NOMO-1 treated with DMSO at 0.1 percent for 48 hours (cell line): Measurements from ENCODE around the gene RCOR3.
"Not testable (repeated sequence)": the region's sequence is repeated elsewhere in the genome, so short reads cannot be mapped to it uniquely, and the experiment has no call there.

Source experiments
- DNase-seq: peaks from one replicate; lab custom pipeline; 2025; ENCODE audit not compliant: unreplicated experiment; lab: John Stamatoyannopoulos, UW

The RCOR3 gene

DNA sequence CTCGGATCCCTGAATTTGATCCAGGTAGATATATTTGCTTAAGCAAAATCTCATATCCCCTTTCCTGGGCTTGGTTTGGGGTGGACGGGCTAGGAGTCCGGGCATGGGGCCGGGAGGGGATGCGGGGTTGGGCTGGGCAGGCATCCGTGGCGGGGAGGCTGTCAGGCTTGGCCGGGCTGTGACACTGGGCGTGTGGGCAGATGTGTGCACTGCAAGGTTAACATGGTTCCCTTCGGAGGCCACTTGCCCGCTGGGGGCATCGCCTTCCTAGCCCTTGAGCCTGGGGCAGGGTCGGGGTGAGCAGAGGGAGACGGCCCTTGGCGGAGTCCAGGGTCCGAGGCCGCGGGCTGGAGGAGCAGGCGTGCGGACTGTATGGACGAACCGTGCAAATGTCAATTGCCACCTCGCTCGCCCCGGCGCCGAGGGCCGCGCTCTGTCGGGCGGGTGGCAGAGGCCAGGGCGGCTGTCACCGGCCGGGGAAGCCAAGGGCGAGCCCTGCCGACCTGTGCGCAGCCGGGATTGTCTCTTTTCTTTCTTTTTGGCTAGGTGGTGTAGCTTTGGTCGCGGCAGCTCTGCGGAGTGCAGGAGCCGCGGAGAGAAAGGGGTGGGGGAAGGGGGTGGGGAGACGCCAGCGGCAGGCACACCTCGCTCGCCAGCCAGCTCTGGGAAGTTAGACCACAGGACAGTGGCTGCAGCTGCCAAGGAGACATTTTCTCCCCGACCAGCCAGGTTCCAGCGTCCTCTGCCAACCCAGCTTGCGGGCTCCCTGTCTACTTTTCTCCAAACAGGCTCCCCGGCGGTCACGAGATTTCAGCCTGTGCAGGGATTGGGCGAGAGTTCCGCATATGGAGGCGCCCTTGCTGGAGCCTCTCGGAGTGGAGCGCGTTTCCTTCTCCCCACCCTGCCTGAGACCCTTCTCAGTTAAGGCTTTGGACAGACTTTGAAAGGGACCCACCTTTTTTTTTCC is 1.3 kb downstream of the RCOR3 start:
- peak; percentile 58 for DNase-seq

DNA sequence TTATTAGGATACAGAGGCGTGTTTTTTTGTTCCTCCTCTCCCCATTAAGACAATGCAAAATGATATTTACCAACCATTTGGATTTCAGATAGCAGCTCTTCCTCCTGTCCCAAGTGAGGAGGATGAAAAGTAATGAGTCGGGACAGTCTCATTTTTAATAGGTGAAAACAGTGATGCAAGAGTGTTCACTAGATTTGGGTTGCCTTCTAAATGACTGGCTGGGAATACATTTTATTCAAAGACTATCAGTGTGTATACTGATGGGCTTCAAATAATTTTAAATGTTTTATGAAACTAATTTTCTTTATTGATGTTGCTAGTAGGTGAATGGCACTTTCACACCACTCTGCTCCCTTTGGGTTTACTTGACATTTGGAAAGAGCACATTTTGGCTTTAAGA is 2.1 kb downstream of the RCOR3 start:
- DNase-seq, result no peak

- DNase-seq, result not testable (repeated sequence)
These were observed 3.9 kb downstream of the RCOR3 start for GRCh38 chr1:211263022-211263421.

DNA sequence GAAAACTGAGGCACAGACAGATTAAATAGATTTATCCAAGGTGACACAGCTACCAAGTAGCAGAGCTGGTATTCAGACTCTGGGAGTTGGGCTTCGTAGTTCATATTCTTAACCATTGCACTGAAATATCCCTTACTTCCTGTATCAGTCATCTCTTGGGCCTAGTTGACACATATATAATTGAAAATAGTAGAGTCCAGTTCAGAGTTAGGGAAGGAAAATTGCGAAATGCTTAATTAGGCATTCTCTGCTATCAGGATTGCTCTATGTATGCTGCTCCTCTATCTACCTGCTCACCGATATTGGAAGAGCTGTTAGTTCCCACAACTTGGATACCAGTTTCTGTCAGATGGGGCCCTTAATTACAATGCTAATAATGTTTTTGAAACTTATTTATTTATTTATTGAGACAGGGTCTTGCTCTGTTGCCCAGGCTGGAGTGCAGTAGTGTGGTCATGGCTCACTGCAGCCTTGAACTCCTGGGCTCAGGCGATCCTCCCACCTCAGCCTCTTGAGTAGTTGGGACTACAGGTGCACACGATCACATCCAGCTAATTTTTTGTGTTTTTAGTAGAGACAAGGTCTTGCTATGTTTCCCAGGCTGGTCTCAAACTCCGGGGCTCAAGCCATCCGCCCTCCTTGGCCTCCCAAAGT is 8.2 kb downstream of the RCOR3 start:
- peak; percentile 77 for DNase-seq

GRCh38 chr1:211279340-211279739 is 20.2 kb downstream of the RCOR3 start:
- no peak for DNase-seq

GRCh38 chr1:211280910-211281309 is 21.7 kb downstream of the RCOR3 start:
- DNase-seq, result no peak

DNA sequence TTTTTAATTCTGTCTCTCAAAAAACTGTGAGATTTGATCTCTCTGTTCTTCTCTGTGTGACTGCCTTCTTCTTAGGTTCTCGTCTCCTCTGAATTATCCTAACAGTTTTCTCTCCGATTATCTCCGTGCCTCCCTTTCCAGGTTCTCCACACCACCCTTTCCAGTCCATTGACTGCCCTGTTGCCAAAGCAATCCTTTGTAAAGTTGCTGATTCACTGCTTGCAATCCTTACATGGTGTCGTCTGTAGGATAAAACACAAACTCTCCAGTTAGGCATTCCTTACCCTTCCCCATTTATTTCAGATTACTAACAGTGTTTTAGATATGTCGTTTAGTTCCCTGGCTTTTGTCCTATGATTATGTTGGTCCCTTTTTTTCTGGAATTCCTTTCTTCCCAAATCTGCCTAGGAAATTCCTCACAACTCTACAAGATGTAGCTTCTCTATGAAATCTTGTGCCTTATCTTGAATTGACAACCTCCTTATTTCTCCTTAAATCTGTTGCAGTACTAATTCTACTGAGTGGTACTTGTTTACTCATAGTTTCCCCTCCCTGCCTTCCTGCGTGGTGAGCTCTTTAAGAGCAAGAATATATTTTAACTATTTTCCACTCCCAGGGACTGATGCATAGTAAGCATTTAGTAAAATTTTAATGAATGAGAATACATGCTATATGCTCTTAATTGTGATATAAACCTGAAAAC is 22.3 kb downstream of the RCOR3 start:
- no peak for DNase-seq

DNA sequence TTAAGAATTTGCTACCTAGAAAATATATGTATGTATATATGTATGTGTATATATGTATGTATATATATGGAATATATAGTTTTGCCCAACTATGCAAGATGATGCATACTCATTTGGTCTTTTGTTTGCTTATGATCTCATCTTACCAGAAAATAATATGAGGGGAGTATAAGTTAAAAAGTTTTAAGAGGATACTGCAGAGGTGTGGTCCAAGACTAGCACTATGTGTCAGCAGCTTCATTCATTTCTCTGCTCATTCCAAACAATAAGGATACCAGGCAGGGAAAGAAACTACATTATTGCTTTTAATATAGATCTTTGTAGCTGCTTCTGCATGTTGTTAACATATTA is 22.8 kb downstream of the RCOR3 start:
- no peak for DNase-seq

DNA sequence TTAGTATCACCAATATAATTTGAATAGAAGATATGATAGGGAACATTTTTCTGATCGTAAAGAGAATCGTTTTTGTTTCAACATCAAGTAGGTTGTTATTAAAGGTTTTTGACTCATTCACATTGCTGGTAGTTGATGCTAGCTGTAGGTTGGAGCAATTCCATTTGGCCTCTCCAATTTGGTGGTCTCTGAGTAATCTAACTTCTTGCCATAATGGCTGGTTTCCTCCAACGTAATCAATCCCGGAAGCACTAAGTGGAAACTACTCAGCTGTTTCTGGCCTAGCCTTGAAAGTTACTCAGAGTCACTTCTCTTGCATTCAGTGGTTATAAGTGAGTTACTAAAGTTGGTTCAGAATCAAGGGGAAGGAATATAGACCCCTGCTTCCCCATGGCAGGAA is 26.0 kb downstream of the RCOR3 start:
- DNase-seq, result no peak

GRCh38 chr1:211287218-211287617 is 28.1 kb downstream of the RCOR3 start:
- no peak for DNase-seq

DNA sequence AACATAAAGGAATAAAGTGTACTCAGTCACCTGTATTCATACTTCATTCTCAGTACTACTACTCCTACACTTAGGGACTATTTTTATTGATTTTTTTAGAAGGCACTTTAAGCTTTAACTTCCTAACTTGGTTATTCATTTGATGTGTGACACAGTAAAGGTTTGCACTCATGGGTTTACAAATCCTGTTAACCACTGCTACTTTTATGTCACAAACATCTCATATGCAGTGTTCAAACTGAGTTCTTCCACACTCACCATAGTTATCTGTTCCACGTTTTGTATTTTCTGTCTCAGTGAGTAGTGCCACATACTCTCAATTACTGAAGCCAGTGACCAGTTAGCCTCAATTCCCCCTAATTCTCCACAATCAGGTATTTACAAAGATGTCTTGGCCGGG is 33.2 kb downstream of the RCOR3 start:
- DNase-seq, result no peak

DNA sequence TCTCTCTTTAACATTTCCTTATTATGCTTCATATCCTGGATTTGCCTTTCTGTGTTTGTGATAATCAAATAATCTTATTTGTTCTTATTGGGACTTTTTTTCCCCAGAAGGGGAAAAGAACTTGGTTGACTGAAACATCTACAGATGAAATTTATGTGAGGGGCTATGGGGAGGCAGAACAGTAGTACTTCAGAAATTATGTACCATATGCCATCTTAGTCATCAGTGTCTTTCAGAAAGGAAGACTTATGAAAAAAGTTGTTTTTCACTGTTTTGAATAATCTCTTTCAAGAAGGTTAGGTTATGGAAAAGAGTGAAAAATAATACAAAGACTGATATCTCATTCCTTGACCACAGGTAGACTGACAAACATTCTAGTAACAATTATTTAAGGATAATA is 37.2 kb downstream of the RCOR3 start:
- DNase-seq, result no peak

GRCh38 chr1:211305044-211305443 is 45.9 kb downstream of the RCOR3 start:
- no peak for DNase-seq

GRCh38 chr1:211309617-211310016 is 50.5 kb downstream of the RCOR3 start:
- no peak for DNase-seq

DNA sequence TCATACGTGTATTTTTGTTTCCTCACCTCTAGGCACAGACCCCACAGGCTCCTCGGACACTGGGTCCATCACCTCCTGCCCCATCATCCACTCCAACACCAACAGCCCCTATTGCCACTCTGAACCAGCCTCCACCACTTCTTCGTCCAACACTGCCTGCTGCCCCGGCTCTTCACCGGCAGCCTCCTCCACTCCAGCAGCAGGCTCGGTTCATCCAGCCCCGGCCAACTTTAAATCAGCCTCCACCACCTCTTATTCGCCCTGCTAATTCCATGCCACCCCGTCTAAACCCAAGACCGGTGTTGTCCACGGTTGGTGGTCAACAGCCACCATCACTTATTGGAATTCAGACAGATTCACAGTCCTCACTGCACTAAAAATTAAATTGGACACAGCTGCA is 54.2 kb downstream of the RCOR3 start:
- no peak for DNase-seq

DNA sequence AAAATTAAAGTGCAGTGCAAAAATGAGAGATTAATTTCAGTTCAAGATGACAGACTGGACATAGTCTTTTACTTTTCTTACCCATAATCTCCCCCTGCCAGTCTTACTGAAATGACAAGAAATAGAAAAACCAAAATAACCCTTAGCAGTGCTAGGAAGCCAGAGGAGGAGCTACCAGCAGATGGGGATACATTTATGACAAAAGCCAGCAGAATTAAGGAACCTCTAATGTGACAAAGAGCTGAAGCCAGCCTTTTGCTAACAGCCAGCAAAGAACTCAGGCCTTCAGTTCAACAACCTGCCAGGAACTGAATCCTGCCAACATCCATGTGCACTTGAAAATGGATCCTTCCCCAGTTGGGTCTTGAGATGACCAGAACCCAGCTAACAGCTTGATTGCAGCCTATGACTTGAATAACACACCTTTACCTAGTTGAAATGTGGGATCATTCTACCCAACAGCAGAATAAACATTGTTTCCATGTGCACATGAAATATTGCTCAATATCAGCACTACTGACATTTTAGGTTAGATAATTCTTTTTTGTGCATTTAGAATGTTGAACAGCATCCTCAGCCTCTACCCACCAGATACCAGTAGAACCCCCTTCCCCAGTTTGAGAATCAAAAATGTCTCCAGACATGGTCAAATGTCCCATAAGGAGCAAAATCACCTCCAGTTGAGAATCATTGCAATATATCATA is 59.6 kb downstream of the RCOR3 start:
- peak; percentile 26 for DNase-seq

DNA sequence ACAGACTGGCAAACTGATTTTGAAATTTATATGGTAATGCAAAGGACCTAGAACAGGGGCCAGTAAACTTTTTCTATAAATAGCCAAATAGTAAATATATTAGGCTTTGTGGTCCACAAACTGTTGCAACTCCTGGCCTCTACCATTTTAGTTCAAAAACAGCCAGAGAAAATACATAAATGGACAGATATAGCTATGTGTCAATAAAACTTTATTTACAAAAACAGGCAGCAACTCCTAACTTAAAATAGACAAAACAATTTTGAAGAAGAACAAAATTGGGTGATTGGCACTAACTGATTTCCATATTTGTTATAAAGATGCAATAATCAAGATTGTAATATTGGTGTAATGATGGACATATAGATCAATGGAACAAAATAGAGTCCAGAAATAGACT is 60.7 kb downstream of the RCOR3 start:
- DNase-seq, result no peak

- no peak for DNase-seq
These were observed 61.8 kb downstream of the RCOR3 start for GRCh38 chr1:211320980-211321379.

DNA sequence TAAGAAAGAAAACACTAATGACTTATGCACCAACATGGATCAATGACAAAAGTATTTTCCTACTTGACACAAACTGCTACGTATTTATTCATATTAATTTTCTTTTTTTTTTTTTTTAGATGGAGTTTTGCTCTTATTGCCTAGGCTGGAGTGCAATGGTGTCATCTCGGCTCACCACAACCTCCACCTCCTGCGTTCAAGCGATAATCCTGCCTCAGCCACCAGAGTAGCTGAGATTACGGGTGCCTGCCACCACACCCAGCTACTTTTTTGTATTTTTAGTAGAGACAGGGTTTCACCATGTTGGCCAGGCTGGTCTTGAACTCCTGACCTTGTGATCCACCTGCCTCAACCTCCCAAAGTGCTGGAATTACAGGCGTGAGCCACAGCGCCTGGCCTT is 62.5 kb downstream of the RCOR3 start:
- DNase-seq, result not testable (repeated sequence)

DNA sequence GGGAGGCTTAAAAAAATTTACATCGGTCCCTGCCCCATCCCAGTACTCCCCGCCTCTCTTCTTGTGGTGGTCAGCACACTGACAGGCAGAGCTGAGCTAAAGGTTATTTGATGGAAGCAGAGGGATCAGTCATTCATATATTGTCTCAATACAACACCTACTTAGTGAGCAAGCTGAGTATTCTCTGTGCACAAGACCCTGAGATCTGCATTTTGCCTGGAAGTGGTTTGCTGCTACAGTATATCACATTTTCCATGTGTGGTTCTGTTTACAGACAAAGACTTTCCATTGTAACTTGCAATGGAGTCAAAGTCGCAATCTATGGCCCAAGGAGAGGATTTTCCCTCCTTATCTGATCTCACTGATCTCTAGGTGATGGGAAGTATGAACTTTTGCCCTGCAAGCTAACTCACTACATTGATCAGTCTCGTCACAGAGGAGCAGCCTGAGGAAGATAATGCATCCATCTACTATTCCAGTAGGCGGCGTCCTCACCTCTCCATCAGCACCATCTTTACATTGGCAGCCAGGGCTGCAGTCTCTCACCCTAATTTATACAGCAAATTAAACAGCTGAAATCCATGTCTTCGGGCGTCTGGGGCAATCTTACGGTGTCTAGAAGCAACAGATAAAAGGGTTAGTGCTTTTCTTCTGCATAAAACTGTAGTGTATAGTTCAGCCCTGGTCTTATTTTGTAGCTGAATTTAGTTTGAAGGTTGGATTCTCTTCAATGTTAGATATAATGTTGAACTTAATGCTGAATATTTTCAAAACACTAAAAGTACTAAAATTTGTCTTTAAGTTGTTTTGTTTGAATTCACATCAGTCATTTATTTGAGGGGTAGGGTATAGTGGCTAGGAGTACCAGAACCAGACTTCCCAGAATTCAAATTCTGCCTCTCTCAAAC is 64.2 kb downstream of the RCOR3 start:
- peak; percentile 61 for DNase-seq
